Suprapubic skin (tissue), 4 donors: ENCODE data around the gene CDH4.

Source experiments
- POLR2A ChIP-seq, 2 donors: fragments of 450-650 bp; IDR thresholded peaks; one replicate each; pipeline ENCODE4 v1.6.1; 2017; ENCODE audit warnings: antibody characterized with exemption in 2 of 2, mild to moderate bottlenecking in 2 of 2, moderate library complexity in 2 of 2
- POLR2AphosphoS5 ChIP-seq, 3 donors: sonication (generic); formaldehyde crosslinking; IDR thresholded peaks; one replicate each; pipeline ENCODE4 v1.6.1; 2017; ENCODE audit warnings: antibody characterized with exemption in 3 of 3

DNA sequence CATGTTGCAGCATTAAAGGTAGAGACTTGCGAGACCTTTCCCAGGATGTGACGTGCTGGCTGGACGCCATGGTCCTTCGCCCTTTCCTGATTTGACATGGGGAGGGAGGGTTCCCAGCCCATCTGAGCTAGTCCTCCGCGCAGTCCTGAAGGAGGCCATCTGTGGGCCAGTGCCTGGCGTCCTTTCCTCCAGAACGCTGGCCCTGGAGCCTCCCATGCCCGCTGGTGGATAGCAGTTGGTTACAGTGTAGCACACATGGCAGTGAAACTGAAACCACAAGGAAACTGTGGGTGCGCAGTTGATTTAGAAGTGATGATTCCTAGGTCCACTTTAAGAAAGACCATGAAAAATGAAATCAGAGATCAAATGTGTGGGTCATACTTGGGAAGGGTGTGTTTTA, 193.7 kb downstream of the CDH4 start:
- no peak for TF ChIP-seq POLR2AphosphoS5 (IDR thresholded peaks at IDR 0.05)
- no peak for TF ChIP-seq POLR2A (IDR thresholded peaks at IDR 0.05)
